ENCODE measurements around the gene TMEM205. TPM values are rescaled to one million over a fixed set of nuclear protein-coding genes. Genes with fewer than 3 reads are reported as not detected.
A peak's percentile ranks its signal among the peaks of the same experiment; 100 is the strongest.

TMEM205 gene
- total and polyA plus RNA-seq, 2 of the 8 experiments (the other 6 are each of a cell fraction or from before 2014, with no cell fraction given), result 73.5 to 423 TPM

GRCh38 chr19:11346104-11346940, at the start of gene TMEM205, which contains the start of gene CCDC159 (continued):
- TF ChIP-seq SIN3A (conservative IDR thresholded peaks at IDR 0.05 in 1 of 2, IDR thresholded peaks at IDR 0.05 in 1 of 2; ENCODE audit: low read depth in 1 of 2, low read length in 2 of 2) (peak in 1 of 2 experiments; percentile 59; a peak in 2 of 4 replicates), HDAC6 (IDR thresholded peaks at IDR 0.05; ENCODE audit: low read depth, low read length) (no peak), SRF (IDR thresholded peaks at IDR 0.05; ENCODE audit: low read depth, low read length) (no peak), MAFK (IDR thresholded peaks at IDR 0.05; ENCODE audit: low read depth, low read length) (no peak), ZNF274 (IDR thresholded peaks at IDR 0.05; ENCODE audit: borderline replicate concordance, extremely low read depth, low read length) (no peak), CTBP2 (IDR thresholded peaks at IDR 0.05; ENCODE audit: borderline replicate concordance, insufficient read depth, insufficient read length, low read length) (no peak), CREB1 (IDR thresholded peaks at IDR 0.05) (peak; percentile 88)
- TF ChIP-seq, protein P1, sequence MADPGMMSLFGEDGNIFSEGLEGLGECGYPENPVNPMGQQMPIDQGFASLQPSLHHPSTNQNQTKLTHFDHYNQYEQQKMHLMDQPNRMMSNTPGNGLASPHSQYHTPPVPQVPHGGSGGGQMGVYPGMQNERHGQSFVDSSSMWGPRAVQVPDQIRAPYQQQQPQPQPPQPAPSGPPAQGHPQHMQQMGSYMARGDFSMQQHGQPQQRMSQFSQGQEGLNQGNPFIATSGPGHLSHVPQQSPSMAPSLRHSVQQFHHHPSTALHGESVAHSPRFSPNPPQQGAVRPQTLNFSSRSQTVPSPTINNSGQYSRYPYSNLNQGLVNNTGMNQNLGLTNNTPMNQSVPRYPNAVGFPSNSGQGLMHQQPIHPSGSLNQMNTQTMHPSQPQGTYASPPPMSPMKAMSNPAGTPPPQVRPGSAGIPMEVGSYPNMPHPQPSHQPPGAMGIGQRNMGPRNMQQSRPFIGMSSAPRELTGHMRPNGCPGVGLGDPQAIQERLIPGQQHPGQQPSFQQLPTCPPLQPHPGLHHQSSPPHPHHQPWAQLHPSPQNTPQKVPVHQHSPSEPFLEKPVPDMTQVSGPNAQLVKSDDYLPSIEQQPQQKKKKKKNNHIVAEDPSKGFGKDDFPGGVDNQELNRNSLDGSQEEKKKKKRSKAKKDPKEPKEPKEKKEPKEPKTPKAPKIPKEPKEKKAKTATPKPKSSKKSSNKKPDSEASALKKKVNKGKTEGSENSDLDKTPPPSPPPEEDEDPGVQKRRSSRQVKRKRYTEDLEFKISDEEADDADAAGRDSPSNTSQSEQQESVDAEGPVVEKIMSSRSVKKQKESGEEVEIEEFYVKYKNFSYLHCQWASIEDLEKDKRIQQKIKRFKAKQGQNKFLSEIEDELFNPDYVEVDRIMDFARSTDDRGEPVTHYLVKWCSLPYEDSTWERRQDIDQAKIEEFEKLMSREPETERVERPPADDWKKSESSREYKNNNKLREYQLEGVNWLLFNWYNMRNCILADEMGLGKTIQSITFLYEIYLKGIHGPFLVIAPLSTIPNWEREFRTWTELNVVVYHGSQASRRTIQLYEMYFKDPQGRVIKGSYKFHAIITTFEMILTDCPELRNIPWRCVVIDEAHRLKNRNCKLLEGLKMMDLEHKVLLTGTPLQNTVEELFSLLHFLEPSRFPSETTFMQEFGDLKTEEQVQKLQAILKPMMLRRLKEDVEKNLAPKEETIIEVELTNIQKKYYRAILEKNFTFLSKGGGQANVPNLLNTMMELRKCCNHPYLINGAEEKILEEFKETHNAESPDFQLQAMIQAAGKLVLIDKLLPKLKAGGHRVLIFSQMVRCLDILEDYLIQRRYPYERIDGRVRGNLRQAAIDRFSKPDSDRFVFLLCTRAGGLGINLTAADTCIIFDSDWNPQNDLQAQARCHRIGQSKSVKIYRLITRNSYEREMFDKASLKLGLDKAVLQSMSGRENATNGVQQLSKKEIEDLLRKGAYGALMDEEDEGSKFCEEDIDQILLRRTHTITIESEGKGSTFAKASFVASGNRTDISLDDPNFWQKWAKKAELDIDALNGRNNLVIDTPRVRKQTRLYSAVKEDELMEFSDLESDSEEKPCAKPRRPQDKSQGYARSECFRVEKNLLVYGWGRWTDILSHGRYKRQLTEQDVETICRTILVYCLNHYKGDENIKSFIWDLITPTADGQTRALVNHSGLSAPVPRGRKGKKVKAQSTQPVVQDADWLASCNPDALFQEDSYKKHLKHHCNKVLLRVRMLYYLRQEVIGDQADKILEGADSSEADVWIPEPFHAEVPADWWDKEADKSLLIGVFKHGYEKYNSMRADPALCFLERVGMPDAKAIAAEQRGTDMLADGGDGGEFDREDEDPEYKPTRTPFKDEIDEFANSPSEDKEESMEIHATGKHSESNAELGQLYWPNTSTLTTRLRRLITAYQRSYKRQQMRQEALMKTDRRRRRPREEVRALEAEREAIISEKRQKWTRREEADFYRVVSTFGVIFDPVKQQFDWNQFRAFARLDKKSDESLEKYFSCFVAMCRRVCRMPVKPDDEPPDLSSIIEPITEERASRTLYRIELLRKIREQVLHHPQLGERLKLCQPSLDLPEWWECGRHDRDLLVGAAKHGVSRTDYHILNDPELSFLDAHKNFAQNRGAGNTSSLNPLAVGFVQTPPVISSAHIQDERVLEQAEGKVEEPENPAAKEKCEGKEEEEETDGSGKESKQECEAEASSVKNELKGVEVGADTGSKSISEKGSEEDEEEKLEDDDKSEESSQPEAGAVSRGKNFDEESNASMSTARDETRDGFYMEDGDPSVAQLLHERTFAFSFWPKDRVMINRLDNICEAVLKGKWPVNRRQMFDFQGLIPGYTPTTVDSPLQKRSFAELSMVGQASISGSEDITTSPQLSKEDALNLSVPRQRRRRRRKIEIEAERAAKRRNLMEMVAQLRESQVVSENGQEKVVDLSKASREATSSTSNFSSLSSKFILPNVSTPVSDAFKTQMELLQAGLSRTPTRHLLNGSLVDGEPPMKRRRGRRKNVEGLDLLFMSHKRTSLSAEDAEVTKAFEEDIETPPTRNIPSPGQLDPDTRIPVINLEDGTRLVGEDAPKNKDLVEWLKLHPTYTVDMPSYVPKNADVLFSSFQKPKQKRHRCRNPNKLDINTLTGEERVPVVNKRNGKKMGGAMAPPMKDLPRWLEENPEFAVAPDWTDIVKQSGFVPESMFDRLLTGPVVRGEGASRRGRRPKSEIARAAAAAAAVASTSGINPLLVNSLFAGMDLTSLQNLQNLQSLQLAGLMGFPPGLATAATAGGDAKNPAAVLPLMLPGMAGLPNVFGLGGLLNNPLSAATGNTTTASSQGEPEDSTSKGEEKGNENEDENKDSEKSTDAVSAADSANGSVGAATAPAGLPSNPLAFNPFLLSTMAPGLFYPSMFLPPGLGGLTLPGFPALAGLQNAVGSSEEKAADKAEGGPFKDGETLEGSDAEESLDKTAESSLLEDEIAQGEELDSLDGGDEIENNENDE (IDR thresholded peaks at IDR 0.05; ENCODE audit: insufficient replicate concordance, low read length), result no peak
